HG02973 (cell line): ENCODE measurements around the gene RRAGA.
"Not testable (repeated sequence)": the region's sequence is repeated elsewhere in the genome, so short reads cannot be mapped to it uniquely, and the experiment has no call there.

ENCODE experiments used
- ATAC-seq: cut with Tn5 transposase; IDR thresholded peaks from one replicate; pipeline ENCODE4 v1.9.1; 2021; ENCODE audit warnings: moderate library complexity; ENCODE audit not compliant: unreplicated experiment

RRAGA gene

GRCh38 chr9:19085295-19085694 is 36.1 kb downstream of the RRAGA start:
- ATAC-seq: no peak

GRCh38 chr9:19087106-19088000 is 38.1 kb downstream of the RRAGA start:
- ATAC-seq: no peak

DNA sequence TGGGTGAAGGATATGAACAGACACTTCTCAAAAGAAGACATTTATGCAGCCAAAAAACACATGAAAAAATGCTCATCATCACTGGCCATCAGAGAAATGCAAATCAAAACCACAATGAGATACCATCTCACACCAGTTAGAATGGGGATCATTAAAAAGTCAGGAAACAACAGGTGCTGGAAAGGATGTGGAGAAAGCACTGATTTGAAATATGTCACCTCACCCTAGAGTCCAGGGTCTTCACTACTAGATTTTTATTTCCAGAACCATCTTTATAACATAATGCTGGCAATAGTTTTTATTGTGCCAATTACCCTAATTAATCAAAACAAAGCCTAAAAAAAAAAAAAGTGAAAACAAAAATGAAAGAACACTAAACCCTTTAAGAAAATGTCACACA is 48.2 kb downstream of the RRAGA start:
- not testable (repeated sequence) for ATAC-seq
